GM12878 (cell line): ENCODE measurements around the gene CCL3. TPM values are rescaled to one million over a fixed set of nuclear protein-coding genes. Genes with fewer than 3 reads are reported as not detected.

Experiments used
- E2F8 ChIP-seq: fragments of 450-650 bp; IDR thresholded peaks from 2 replicates; pipeline ENCODE4 v1.6.1; 2018; ENCODE audit warnings: mild to moderate bottlenecking, low read depth, moderate library complexity; ENCODE audit not compliant: partially characterized antibody
- IRF4 ChIP-seq: IDR thresholded peaks from 2 replicates; pipeline ENCODE4 v1.6.1; 2011; ENCODE audit warnings: low read depth, low read length
- MAX ChIP-seq: IDR thresholded peaks from 2 replicates; pipeline ENCODE4 v1.6.1; 2012; ENCODE audit warnings: low read depth, low read length, improper control_type of control experiment
- MYC ChIP-seq: IDR thresholded peaks from 2 replicates; pipeline ENCODE4 v1.6.1; 2011; ENCODE audit warnings: mild to moderate bottlenecking, low read length, moderate library complexity, inconsistent platforms; ENCODE audit not compliant: insufficient read depth, insufficient replicate concordance, insufficient read length, severe bottlenecking
- POLR2AphosphoS2 ChIP-seq: IDR thresholded peaks from 2 replicates; pipeline ENCODE4 v1.6.1; 2011; ENCODE audit warnings: low read depth, mild to moderate bottlenecking, low read length, improper control_type of control experiment, moderate library complexity
- SREBF1 ChIP-seq: IDR thresholded peaks from 2 replicates; pipeline ENCODE4 v1.6.1; 2012; ENCODE audit warnings: mild to moderate bottlenecking, low read length
- TARDBP ChIP-seq: IDR thresholded peaks from 2 replicates; pipeline ENCODE4 v1.6.1; 2016; ENCODE audit warnings: borderline replicate concordance
- ZNF24 ChIP-seq: fragments of 450-650 bp; IDR thresholded peaks from 2 replicates; pipeline ENCODE4 v1.6.1; 2017; ENCODE audit warnings: antibody characterized with exemption, mild to moderate bottlenecking
- ZNF622 ChIP-seq: fragments of 450-650 bp; IDR thresholded peaks from 2 replicates; pipeline ENCODE4 v1.6.1; 2017; ENCODE audit warnings: mild to moderate bottlenecking, inconsistent platforms
- ZNF687 ChIP-seq: fragments of 450-650 bp; IDR thresholded peaks from 2 replicates; pipeline ENCODE4 v1.6.1; 2017; ENCODE audit warnings: mild to moderate bottlenecking, moderate library complexity
- polyA plus RNA-seq, 11 experiments: library from polyadenylated mRNA; depleted of rRNA in 4 of 11; unstranded in 6 of 11; stranded (reverse) in 5 of 11; fragments of >200 nt; fragmentation: Nextera tagmentation in 4 of 11; fragmentation: Illumina TruSeq in 1 of 11; extraction: Ambion mirVana in 4 of 11; extraction: Trizol in 1 of 11; gene quantifications; 1 replicate in 1 of 11; 2 replicates in 10 of 11; pipeline versions ENCODE4 v1.2.1 to v1.2.3, GENCODE V29; 2011 to 2016; ENCODE audit warnings: inconsistent platforms in 2 of 11, missing spikeins in 2 of 11, low read depth in 1 of 11
- total RNA-seq, 4 experiments: library from RNA; depleted of rRNA in 3 of 4; stranded (reverse); fragments of >200 nt in 3 of 4; fragmentation: Illumina TruSeq in 1 of 4; extraction: Trizol in 1 of 4; gene quantifications; 2 replicates each; pipeline versions ENCODE4 v1.2.1 to v1.2.3, GENCODE V29; 2013 to 2021
- TF ChIP-seq, protein P1 (sequence below): IDR thresholded peaks from 2 replicates; pipeline ENCODE4 v1.6.1; 2012; ENCODE audit warnings: low read depth, low read length, improper control_type of control experiment

CCL3 gene
- total and polyA plus RNA-seq, 10 of the 15 experiments (the other 5 are each of a cell fraction or from before 2014, with no cell fraction given) = 96.5 to 1,488 (median 199) TPM

GRCh38 chr17:36059406-36059805 is 30.5 kb downstream of the CCL3 start (continued):
- TF ChIP-seq ZNF622 (no peak), MAX (no peak), E2F8 (no peak), ZNF24 (no peak), TARDBP (no peak), MYC (no peak), ZNF687 (no peak), SREBF1 (no peak), POLR2AphosphoS2 (no peak), IRF4 (no peak)
- TF ChIP-seq, protein P1, sequence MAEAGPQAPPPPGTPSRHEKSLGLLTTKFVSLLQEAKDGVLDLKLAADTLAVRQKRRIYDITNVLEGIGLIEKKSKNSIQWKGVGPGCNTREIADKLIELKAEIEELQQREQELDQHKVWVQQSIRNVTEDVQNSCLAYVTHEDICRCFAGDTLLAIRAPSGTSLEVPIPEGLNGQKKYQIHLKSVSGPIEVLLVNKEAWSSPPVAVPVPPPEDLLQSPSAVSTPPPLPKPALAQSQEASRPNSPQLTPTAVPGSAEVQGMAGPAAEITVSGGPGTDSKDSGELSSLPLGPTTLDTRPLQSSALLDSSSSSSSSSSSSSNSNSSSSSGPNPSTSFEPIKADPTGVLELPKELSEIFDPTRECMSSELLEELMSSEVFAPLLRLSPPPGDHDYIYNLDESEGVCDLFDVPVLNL = no peak
